GM18520 (cell line): ENCODE data around the gene URB2.
"Not testable (repeated sequence)": the region's sequence is repeated elsewhere in the genome, so short reads cannot be mapped to it uniquely, and the experiment has no call there.

ENCODE experiments used
- ATAC-seq: cut with Tn5 transposase; IDR thresholded peaks from one replicate; pipeline ENCODE4 v1.9.1; 2021; ENCODE audit not compliant: unreplicated experiment

The URB2 gene

GRCh38 chr1:229625915-229626831, at the start of gene URB2, which contains the start of gene TAF5L:
Gene URB2 (plus strand): TSS chr1:229626247. CDS start chr1:229627634, 1,387 bp downstream.
Gene TAF5L (minus strand): TSS chr1:229626122. CDS start chr1:229614482, 11,640 bp downstream.
- ATAC-seq, result peak; percentile 81

DNA sequence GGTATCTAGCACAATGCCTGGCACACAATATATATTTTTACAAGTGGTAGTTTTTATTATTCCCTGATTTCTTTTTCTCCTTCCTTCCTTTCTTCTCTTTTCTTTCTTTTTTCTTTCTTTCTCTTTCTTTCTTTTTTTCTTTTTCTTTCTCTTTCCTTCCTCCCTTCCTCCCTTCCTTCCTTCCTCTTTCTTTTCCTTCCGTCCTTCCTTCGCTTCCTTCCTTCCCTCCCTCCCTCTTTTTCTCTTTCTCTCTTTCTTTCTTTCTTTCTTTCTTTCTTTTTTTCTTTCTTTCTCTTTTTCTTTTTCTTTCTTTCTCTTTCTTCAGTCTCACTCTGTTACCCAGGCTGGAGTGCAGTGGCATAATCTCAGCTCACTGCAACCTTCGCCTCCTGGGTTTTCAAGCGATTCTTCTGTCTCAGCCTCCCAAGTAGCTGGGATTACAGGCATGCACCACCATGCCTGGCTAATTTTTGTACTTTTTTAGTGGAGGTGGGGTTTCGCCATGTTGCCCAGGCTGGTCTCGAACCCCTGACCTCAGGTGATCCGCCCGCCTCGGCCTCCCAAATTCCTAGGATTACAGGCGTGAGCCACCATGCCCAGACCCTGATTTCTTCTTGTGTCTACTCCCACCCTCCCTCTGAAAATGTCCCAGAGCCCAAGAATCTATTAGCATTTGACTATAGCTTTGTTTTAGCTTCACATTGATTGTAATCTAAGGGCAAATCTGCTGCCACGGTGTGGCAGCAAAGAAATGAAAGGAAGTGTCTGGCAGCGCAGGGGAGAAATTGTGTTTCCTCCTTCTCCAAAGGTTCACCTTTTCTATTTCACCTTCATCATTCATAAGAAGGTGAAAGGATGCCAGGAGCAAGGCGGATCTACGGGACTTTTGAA, 47.6 kb upstream of the URB2 start:
- no peak for ATAC-seq

- peak; percentile 48 for ATAC-seq
These were observed 46.9 kb upstream of the URB2 start for GRCh38 chr1:229579059-229579673.

GRCh38 chr1:229581485-229581884, 44.6 kb upstream of the URB2 start:
- no peak for ATAC-seq

GRCh38 chr1:229582011-229582694, 43.9 kb upstream of the URB2 start:
- no peak for ATAC-seq

DNA sequence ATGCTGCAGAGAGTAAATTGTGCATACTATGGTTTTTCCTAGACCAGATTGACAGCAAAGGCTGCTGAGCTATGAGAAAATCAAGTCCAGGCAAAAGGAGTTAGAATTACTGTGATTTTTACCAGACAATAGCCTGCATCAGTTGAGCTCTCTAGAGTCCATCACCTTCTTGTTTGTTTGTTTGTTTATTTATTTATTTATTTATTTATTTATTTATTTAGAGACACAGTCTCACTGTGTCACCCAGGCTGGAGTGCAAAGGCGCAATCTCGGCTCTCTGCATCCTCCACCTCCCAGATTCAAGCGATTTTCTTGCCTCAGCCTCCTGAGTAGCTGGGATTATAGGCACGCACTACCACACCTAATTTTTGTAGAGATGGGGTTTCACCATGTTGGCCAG, 43.3 kb upstream of the URB2 start:
- ATAC-seq, result no peak

DNA sequence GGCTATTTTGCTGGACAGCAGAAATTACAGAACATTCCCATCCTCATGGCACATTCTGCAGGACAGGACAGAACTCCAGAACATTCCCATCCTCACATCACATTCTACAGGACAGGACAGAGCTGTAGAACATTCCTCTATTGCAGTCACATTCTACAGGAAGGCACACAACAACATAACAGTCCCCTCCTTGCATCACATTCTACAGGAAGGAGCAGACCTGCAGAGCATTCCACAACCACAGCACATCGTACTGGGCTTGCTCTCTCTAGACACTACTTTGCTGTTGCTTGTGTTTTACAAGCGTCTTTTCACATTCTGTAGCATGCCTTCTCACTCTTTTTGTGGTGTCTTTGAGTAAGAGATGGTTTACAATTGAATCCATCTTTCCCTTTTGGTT, 40.7 kb upstream of the URB2 start:
- ATAC-seq, result no peak

- no peak for ATAC-seq
These were observed 35.9 kb upstream of the URB2 start for GRCh38 chr1:229590119-229590518.

DNA sequence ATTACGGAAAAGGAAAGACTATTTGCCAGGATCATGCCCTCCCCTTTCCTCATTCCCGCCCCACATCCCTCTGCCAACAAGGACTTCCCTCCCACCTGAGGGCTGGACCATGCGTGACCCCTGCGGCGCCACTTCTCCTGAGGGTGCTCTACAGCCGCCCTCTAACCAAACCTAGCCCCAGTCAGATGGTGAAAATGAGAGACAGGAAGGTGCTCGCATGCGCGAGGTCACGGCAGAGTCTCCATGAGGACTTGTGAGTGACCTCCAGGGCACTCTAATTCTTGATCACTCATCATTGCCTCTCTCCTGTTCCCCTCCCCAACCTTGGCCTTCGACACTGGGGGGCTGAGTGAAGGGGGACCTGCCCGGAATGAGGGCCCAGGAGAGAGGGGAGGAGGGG, 32.2 kb upstream of the URB2 start:
- ATAC-seq, result no peak

GRCh38 chr1:229594227-229595008, 31.6 kb upstream of the URB2 start:
- ATAC-seq, result no peak

- not testable (repeated sequence) for ATAC-seq
These were observed 30.2 kb upstream of the URB2 start for GRCh38 chr1:229595876-229596275.

DNA sequence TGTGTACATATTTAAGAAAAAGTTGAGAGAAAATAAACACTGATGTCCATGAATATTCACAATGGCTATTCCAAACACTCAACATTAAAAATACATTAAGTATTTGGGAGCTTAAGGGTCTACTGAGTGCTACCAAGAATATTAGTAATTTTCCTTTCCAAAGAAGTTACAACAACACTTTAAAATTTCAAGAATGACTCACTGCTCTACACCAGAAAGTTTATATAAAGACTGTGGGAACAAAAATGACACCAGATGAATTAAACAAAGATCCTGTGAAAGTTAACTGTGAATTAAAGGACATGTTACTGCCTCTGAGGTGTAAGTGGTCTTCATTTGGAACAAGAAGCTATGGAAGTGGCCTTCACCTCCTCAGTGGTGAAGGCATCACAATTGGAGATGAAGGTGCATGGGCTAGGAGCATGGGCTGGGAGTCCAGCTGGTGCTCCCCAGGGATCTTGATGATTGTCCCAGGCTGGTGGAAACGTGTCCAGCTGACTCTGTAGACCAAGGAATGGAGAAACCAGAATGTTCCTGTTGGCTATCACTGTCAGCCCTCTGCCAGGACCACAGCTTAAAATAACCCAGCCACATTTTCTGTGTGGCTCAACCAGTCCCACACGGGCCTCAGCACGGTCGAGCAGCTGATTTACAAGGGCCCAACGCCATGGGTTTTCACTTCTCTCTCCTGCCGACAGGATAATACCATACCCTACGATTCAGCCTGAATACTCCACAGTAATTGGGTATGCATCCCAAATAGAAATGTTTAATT, 28.9 kb upstream of the URB2 start:
- ATAC-seq, result no peak

DNA sequence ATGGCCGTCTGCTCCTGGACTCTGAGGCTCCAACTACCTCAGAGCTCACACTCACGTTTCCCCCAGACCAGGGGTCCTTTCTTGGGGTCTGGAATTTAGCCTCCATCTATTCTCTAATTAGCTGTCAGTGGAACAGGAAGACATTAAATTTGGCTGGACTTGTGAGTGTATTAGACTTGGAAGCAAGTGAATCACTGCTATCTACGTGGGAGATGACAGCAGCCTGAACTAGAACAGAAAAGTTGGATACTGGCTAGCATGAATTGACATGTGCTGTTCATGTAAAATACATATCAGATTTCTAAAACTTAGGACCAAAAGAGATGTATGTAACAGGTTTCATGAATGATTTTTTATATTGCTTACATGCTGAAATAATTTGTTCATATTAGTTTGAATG, 28.2 kb upstream of the URB2 start:
- ATAC-seq, result no peak

GRCh38 chr1:229599218-229599954, 26.7 kb upstream of the URB2 start:
- no peak for ATAC-seq

DNA sequence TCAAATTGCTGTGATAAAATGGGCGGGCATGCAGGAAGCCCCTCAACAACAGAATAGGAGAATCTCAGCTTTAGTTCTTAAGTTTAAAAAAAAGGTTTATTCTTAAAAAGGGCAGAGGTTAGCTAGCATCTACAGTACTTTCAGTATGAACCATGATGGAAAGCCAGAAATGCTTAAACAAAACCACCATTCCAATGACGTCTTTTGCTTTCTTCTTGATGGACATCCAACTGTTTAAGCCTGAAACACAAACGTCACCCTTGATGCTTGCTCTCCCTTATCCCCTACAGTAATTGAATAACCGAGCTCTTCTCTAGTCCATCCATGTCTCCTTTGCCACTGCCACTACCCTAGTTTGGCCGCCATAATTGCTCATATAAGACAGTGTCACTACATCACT, 25.8 kb upstream of the URB2 start:
- ATAC-seq, result no peak

- no peak for ATAC-seq
These were observed 22.6 kb upstream of the URB2 start for GRCh38 chr1:229603371-229604005.

- no peak for ATAC-seq
These were observed 18.7 kb upstream of the URB2 start for GRCh38 chr1:229607370-229607769.

GRCh38 chr1:229608590-229608989, 17.5 kb upstream of the URB2 start:
- no peak for ATAC-seq
